ENCODE measurements around the gene ASL. TPM values are rescaled to one million over a fixed set of nuclear protein-coding genes. Genes with fewer than 3 reads are reported as not detected.
"Not testable (repeated sequence)": the region's sequence is repeated elsewhere in the genome, so short reads cannot be mapped to it uniquely, and the experiment has no call there.

The ASL gene
- total and polyA plus RNA-seq, 8 donors: 15.6 to 63.2 (median 25.6) TPM

DNA sequence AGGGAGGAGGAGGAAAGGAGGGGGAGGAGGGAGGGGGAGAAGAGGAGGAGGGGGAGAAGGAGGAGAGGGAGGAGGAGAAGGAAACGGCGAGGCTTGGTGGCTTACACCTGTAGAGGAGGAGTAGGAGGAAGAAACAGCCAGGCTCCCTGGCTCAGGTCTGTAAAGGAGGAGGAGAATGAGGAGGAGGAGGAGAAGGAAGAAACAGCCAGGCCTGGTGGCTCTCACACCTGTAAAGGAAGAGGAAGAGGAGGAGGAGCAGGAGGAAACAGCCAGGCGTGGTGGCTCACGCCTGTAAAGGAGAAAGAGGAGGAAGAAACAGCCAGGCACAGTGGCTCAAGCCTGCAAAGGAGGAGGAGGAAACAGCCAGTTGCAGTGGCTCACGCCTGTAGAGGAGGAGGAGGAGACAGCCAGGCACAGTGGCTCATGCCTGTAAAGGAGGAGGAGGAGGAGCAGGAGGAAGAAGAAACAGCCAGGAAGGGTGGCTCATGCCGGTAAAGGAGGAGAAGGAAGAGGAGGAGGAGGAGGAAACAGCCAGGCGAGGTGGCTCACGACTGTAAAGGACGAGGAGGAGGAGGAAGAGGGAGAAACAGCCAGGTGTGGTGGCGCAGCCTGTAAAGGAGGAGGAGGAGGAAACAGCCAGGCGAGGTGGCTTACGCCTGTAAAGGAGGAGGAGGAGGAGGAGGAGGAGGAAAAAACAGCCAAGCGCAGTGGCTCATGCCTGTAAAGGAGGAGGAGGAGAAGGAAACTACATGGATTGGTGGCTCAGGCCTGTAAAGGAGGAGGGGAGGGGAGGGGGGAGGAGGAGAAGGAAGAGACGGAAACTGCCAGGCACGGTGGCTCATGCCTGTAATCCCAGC lies 24.2 kb downstream of the ASL start:
- Histone ChIP-seq H3K27me3 (no peaks in the 10 kb centered on the region), H3K9me3 (no peaks in the 10 kb centered on the region), H3K4me1 (no peaks in the 10 kb centered on the region), H3K4me3 (peak overlapping the region in 2 of 4 donors; percentile 31 to 35), H3K36me3 (no peaks in the 10 kb centered on the region), H3K27ac (peak overlapping the region; percentile 72 to 84 (median 82))
- DNase-seq (peak; percentile 68 to 89 (median 85)), ATAC-seq (peak; percentile 94 to 98 (median 96)), FAIRE-seq (no peak)
- WGBS, 2 donors: 1 to 3% methylated on average over 15 of the region's 15 CpGs
- intact Hi-C loops (cut with DNase I): no loop called here
- TF ChIP-seq, protein P1, sequence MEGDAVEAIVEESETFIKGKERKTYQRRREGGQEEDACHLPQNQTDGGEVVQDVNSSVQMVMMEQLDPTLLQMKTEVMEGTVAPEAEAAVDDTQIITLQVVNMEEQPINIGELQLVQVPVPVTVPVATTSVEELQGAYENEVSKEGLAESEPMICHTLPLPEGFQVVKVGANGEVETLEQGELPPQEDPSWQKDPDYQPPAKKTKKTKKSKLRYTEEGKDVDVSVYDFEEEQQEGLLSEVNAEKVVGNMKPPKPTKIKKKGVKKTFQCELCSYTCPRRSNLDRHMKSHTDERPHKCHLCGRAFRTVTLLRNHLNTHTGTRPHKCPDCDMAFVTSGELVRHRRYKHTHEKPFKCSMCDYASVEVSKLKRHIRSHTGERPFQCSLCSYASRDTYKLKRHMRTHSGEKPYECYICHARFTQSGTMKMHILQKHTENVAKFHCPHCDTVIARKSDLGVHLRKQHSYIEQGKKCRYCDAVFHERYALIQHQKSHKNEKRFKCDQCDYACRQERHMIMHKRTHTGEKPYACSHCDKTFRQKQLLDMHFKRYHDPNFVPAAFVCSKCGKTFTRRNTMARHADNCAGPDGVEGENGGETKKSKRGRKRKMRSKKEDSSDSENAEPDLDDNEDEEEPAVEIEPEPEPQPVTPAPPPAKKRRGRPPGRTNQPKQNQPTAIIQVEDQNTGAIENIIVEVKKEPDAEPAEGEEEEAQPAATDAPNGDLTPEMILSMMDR (IDR thresholded peaks at IDR 0.05): no peak

DNA sequence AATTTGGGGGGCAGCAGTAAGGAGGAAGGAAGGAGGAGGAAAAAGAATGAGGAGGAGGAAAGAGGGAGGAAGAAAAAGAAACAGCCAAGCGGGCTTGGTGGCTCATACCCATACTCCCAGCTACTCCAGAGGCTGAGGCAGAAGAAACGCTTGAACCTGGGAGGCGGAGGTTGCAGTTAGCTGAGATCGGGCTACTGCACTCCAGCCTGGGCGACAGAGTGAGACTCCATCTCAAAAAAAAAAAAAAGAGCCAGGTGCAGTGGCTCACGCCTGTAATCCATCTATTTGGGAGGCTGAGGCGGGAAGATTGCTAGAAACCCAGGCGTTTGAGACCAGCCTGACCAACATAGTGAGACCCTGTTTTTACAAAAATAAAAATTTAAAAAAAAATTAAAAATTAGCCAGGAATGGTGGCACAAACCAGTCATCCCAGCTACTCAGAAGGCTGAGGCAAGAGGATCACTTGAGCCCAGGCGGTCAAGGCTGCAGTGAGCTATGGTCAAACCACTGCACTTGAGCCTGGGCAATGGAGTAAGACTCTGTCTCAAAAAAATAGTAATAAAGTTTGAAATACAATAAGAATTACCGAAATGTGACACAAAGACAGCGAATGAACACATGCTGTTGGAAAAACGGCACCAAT lies 24.9 kb downstream of the ASL start:
- DNase-seq (no peak), FAIRE-seq (no peak), ATAC-seq (peak; percentile 19 to 54 (median 38))
- WGBS, 2 donors: 39 to 40% methylated on average over 12 of the region's 12 CpGs
- Histone ChIP-seq H3K4me1 (no peaks in the 10 kb centered on the region), H3K4me3 (peak overlapping the region in 2 of 4 donors; percentile 31 to 35), H3K36me3 (no peaks in the 10 kb centered on the region), H3K27ac (peak overlapping the region; percentile 62 to 84 (median 82)), H3K27me3 (no peaks in the 10 kb centered on the region), H3K9me3 (no peaks in the 10 kb centered on the region)
- TF ChIP-seq, protein P1 (IDR thresholded peaks at IDR 0.05): no peak
- intact Hi-C loops (cut with DNase I): no loop called here

DNA sequence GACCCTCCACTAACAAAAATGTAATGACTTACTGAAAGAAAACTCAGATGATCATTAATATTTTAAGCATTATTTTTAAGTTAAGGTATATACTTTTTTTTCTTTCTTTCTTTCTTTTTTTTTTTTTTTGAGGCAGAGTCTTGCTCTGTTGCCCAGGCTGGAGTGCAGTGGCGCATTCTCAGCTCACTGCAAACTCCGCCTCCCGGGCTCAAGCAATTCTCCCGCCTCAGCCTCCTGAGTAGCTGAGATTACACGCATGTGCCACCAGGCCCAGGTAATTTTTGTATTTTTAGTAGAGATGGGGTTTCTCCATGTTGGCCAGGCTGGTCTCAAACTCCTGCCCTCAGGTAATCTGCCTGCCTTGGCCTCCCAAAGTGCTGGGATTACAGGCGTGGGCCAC lies 26.5 kb downstream of the ASL start:
- H3K9me3 ChIP-seq; H3K4me1 ChIP-seq; H3K4me3 ChIP-seq; ATAC-seq; intact Hi-C loops (cut with DNase I); H3K36me3 ChIP-seq; FAIRE-seq; H3K27me3 ChIP-seq; H3K27ac ChIP-seq: not testable (repeated sequence)
- WGBS, 2 donors: 93% methylated on average over 6 of the region's 6 CpGs
- peak in 1 of 6 donors; percentile 4 for DNase-seq

DNA sequence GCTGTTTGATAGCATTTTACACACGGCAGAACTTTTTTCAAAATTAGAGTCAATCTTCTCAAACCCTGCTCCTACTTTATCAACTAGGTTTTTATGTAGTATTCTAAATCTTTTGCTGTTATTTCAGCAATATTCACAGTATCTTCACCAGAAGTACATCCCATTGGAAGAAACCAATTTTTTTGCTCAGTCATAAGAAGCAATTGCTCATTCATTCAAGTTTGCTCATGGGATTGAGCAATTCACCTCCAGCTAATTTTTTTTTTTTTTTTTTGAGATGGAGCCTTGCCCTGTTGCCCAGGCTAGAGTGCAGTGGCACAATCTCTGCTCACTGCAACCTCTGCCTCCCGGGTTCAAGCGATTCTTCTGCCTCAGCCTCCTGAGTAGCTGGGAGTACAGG lies 28.4 kb downstream of the ASL start:
- H3K9me3 ChIP-seq; FAIRE-seq; H3K27me3 ChIP-seq; H3K4me3 ChIP-seq; H3K27ac ChIP-seq; DNase-seq; H3K4me1 ChIP-seq; intact Hi-C loops (cut with DNase I); H3K36me3 ChIP-seq; ATAC-seq: not testable (repeated sequence)
- 83 to 95% methylated on average over 3 of the region's 3 CpGs for WGBS, 2 donors

DNA sequence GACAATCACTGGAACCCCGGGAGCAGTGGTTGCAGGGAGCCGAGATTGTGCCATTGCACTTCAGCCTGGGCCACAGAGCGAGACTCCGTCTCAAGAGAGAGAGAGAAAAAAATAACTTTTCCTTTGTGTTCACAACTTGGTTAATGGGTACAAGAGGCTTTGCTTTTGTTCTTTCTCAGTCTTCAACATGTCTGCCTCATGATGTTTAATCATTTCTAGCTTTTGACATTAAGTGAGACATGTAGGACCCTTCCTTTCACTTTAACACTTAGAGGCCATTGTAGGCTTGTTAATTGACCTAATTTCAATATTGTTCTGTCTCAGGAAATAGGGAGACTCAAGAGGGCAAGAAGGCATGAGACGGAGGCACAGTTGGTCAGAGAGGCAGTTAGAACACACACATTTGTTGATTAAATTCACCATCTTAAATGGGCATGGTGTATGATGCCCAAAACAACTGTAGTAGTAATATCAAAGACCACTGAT lies 29.7 kb downstream of the ASL start:
- no peaks in the 10 kb centered on the region for H3K36me3 ChIP-seq
- intact Hi-C loops (cut with DNase I): no loop called here
- FAIRE-seq (no peak), ATAC-seq (no peak), DNase-seq (peak in 1 of 6 donors; percentile 21)
- H3K27me3 ChIP-seq: no peaks in the 10 kb centered on the region
- H3K9me3 ChIP-seq: no peaks in the 10 kb centered on the region
- TF ChIP-seq, protein P1 (IDR thresholded peaks at IDR 0.05): no peak
- no peak overlapping the region for H3K4me3 ChIP-seq
- no peak overlapping the region for H3K27ac ChIP-seq
- 92 to 98% methylated on average over 5 of the region's 5 CpGs for WGBS, 2 donors
- no peaks in the 10 kb centered on the region for H3K4me1 ChIP-seq

DNA sequence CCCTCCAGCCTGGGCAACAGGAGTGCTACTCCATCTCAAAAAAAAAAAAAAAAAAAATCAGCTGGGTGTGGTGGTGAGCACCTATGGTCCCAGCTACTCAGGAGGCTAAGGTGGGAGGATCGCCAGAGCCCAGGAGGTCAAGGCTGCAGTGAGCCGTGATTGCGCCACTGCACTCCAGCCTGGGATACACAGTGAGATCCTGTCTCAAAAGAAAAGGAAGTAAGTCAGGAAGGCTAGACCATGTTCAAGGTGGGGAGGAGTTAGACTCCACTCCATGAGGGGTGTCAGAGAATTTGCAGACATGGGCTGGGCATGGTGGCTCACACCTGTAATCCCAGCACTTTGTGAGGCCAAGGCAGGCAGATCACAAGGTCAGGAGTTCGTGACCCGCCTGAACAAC lies 32.8 kb downstream of the ASL start:
- H3K4me3 ChIP-seq; FAIRE-seq; H3K27ac ChIP-seq; H3K36me3 ChIP-seq; H3K4me1 ChIP-seq; ATAC-seq; intact Hi-C loops (cut with DNase I); H3K27me3 ChIP-seq; H3K9me3 ChIP-seq: not testable (repeated sequence)
- 76 to 85% methylated on average over 5 of the region's 5 CpGs for WGBS, 2 donors
- peak in 1 of 6 donors; percentile 22 for DNase-seq
